Stimulated activated CD4-positive, alpha-beta T cell treated with anti-CD3 and anti-CD28 coated beads, Interleukin-1b, Interleukin-23, amount 100 ng/mL, for 1 hour (primary cell): ENCODE data around the gene CYP2E1.
"Not testable (repeated sequence)": the region's sequence is repeated elsewhere in the genome, so short reads cannot be mapped to it uniquely, and the experiment has no call there.

Source experiments
- DNase-seq, 2 donors: peaks; one replicate each; pipeline ENCODE4 v3.0.0-alpha.2; 2020; ENCODE audit warnings: low read depth in 2 of 2

Gene CYP2E1

DNA sequence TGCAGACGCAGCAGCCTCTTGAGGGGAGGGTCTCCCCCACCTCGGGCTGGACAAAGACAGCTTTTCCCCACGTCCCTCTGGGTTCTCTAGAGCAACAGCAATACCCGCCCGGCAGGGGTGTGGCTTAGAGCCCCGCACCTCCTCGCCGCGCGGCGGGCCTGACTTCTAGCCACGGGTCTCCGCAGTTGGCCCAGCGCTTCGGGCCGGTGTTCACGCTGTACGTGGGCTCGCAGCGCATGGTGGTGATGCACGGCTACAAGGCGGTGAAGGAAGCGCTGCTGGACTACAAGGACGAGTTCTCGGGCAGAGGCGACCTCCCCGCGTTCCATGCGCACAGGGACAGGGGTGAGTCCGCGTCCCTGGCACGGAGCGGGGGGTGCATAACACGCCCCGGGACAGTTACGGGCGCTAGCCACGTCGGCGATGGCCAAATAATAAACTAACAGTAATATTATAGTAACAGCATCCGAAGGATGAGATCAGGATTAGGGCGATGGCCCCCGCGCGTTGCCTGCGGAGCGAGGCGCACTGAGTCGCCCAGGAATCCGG lies 1.2 kb downstream of the CYP2E1 start:
- no peak for DNase-seq

DNA sequence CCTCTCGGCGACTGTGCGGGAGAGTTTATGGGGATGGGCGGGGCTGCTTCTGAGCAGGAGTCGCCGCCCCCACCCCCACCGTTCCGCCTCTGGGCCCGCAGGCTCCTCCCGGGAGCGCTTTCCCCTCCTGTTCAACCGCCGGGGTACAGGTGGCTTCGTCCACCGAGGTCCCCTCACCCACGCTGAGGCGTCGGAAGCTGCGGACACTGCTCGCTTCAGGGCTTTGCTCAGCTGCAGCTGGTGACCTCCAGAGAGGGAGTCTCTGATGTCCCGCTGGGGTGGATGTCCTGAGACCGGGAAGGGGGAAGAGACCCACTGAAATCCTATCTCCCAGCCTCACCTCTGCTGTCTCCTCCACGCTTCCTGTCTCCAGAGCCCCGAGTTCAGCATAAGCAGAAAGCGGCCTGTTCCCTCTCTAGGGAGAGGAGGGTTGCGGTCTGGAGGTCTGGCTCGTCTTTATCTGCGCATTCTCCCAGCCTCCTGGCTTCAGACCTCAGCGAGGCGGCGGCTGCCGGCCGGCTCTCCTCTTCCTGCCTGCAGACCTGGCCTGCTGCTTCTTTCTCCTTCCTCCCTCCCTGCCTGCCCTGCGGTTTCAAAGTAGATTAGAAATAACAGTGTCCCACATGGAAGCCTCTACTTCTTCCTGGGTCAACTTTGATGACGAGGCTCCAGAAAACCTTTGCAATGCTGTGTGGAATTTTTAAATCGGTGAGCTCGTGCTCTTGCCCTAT lies 1.8 kb downstream of the CYP2E1 start:
- no peak for DNase-seq

- DNase-seq, result no peak
Measured at GRCh38 chr10:133529576-133529946, 2.4 kb downstream of the CYP2E1 start.

- no peak for DNase-seq
Measured at GRCh38 chr10:133530506-133530905, 3.3 kb downstream of the CYP2E1 start.

- no peak for DNase-seq
Measured at GRCh38 chr10:133532871-133533270, 5.7 kb downstream of the CYP2E1 start.

DNA sequence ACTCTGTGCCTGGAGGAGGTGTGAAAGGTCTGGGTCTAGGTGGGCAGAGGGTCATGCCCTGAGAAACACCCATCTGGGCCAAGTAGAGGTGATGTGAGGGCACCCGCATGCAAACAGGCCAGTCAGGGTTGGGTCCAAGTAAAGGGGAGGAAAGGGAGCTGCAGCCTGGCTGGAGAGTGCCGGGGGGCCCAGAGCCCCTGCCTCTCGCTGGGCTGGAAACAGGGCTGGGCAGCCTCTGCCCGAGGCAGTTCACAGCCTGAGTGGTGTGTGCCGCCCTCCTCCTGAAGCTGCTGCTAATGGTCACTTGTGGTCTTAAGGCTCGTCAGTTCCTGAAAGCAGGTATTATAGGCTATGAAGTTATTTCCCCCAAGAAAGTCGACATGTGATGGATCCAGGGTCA lies 7.3 kb downstream of the CYP2E1 start:
- DNase-seq, result no peak

DNA sequence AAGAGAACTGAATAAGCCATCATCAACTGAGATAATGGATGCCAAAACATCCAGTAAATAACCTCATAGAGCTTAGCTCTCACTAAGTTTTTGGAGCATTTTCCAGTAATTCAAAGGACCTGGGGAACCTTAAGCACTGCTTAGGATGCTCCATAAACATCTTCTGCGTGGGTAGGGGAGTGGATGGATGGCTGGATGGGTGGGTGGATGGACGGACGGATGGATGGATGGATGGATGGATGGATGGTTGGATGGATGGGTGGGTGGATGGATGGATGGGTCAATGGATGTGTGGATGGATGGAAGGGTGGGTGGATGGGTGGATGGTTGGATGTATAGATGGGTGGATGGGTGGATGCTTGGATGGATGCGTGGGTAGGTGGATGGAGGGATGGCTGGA lies 9.0 kb downstream of the CYP2E1 start:
- DNase-seq, result no peak

- no peak for DNase-seq
Measured at GRCh38 chr10:133537546-133538545, 10.7 kb downstream of the CYP2E1 start.

GRCh38 chr10:133541441-133541975 lies 14.3 kb downstream of the CYP2E1 start:
- DNase-seq, result not testable (repeated sequence)

GRCh38 chr10:133544506-133544905 lies 17.3 kb downstream of the CYP2E1 start:
- DNase-seq, result no peak

DNA sequence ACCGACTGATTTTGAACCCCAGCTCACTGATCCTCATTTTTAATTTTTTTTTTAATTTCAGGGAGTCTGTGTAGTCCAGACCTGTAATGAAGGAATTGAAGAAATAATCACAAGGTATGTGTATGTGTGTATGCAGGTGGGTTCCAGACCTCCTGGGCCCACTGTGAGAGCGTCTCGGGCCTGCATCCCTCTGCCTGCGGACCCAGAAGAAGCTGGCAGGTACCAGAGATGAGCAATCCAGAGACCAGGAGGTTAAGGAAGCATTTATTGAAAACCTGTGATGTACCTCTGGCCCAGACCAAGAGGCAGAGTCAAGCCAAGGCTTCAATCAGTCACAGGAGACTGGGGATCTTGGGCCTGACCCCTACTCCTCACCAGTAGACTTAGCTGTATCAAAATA lies 27.4 kb downstream of the CYP2E1 start:
- no peak for DNase-seq

GRCh38 chr10:133555521-133555920 lies 28.4 kb downstream of the CYP2E1 start:
- no peak for DNase-seq

DNA sequence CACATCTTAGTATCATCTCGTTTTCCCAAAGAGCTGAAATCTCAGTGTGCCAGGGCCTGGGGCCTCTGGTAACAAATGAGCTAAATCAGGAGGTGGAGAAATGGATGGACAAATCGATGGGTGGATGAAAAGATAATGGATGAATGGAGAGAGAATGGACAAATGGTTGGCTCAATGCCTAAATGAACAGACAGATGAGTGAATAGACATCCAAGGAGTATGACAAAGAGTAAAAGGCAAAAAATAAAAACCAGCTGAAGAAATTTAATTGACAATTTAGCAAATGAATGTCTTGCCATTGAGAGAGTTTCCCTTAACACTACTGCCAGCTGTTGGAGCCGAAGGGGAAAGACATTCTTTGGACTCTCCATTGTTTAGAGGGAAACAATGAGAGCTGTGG lies 30.2 kb downstream of the CYP2E1 start:
- DNase-seq, result no peak

GRCh38 chr10:133559216-133559615 lies 32.1 kb downstream of the CYP2E1 start:
- DNase-seq, result no peak

DNA sequence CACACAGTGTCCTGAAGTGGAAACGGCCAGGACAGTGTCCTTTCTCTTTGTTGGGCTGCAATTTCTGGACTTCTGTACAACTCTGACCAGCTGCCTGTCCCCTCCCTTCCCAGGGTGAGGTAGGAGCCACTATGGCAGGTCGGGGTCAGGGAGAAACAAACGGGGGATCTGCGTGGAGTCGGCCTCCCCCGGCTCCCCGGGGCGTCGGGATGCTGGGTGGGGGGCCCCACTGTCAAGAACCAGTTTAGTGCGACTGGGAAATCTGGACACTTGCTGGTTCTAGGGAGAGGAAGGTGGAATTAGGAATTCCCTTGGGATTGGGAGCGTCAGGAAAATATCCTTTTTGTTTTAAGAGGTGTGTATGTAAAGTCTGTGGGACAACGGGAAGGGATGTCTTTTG lies 37.7 kb downstream of the CYP2E1 start:
- DNase-seq, result no peak

DNA sequence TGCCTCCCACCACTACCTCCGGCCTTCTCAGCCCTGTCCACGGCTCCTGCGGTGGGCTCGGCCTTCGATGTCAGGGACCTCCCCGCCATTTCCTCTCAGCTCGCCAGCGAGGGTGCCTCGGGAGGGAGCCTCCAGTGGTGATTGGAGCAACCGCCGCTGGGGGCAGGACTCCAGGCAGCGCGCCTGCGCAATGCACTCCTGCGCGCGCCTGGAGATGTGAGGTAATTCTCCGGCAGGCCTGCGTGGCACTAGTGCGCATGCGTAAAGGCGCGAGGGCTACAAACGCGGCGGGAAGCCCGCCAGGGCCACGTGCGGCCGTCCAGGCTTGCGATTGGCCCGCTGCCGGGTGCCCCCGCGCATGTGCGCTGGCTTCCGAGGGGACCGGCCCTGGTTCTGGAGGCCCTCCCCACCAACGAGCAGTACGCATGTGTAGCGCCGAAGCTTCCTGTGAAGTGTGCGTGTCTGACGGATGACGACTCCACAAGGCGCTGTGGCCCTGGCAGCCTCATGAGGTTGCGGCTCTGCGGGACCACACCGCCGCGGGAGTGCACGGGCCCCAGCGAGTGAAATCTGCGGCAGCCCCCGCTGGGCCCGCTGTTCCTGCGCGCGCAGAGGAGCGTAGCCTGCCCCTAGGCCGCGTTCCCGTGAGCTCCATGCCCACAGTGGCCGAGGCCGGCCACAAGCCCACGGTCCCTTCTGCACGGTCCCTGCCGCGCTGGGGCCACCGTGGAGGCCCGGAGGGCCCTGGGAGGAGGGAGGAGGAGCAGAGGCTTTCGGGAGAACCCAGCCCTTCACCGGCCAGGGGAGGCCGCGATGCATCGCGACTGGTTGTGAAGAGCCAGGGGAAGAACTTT lies 38.5 kb downstream of the CYP2E1 start, which contains the start of gene SYCE1:
Gene SYCE1 (minus strand): TSS at position 143 of the 854 bp plus-strand sequence. CDS start 54 bp downstream, at position 89.
- no peak for DNase-seq

DNA sequence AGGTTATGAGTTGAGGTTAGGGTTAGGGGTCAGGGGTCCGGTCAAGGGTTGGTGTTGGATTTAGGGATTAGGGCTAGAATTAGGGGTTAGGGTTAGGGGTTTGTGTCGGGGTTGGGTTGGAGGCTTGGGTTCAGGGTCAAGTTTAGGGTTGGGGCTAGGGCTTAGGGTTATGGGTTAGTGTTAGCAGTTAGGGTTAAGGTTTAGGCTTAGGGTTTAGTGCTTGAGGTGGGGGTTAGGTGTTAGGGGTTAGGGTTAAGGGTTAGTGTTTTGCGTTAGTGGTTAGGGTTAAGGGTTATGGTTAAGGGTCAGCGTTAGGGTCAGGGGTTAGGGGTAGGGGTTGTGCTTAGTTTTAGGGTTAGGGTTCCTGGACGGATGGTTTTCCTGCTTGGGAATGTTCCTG lies 40.0 kb downstream of the CYP2E1 start:
- DNase-seq, result no peak

DNA sequence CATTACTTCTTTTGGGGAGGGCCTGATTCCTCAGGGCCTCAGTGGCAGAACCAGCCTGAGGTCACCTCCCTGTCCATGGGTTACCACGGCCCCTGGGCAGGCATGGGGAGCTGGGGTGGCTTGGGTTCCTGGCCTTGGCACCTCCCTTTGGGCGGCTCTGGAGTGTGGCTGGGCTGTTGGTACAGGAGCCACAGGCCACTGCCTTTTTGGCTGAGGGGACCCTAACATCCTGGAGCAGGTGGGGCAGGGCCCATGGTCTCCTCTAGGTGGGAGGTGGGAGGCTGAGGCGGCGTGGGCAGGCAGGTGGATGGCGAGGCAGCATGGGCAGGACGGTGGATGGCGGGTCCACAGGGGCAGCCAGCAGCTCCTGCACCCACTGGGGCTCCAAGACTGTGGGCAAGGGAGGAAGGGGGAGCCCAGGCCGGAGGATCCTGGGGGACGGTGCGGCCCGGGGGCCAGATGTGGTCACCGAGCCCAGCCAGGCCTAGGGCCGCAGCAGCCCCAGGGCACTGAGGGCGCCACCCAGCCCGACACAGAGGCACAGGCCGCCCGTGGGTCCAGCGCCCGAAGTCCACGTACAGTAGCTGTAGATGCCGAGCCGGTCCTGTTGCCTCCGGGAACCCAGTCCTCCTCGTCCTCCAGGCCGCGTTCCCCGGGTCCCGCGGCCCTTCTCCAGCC lies 40.6 kb downstream of the CYP2E1 start:
- DNase-seq, result no peak

- no peak for DNase-seq
Measured at GRCh38 chr10:133568287-133568614, 41.1 kb downstream of the CYP2E1 start.

DNA sequence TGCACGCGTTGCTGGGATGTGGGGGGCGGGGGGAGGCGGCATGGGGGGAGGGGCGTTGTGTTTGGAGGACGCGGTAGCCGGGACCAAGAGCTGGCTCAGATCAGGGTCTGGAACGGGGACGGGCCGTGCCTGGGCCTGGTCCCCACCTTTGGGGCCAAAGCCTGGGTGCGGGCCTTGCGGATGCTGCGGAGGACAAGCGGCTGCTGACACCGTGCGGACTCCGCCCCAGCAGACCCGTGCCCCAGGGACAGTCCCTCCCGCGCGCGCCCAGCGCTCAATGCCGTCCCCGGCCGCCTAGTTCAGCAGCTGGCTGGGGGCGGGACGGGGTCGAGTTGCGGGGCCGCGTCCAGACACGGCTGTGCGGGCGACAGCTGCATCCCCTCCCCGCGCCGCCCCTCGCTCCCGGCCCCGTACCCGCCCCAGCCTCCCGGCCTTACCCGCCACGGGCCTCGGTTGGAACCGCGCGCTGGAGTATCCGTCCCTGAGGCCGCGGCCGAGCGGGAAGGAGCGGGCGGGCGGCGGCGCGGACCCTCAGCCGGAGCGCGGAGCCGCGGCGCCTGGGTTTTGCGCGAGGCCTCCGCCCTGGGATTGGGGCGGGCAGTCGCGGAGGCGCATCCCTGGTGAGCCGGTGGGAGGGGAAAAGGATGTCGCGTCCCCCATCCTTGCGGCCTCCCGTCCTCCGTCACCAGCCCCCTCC lies 41.8 kb downstream of the CYP2E1 start:
- DNase-seq, result not testable (repeated sequence)
